Stimulated activated CD8-positive, alpha-beta memory T cell treated with anti-CD3 and anti-CD28 coated beads, Interleukin-7, amount 100 ng/mL, for 48 hours (primary cell): ENCODE measurements around the gene RNF187.
"Not testable (repeated sequence)": the region's sequence is repeated elsewhere in the genome, so short reads cannot be mapped to it uniquely, and the experiment has no call there.

ENCODE experiments used
- DNase-seq, 2 donors: peaks; one replicate each; pipeline ENCODE4 v3.0.0-alpha.2; 2020; ENCODE audit warnings: low read depth in 1 of 2; ENCODE audit errors: extremely low read depth in 1 of 2

The RNF187 gene

DNA sequence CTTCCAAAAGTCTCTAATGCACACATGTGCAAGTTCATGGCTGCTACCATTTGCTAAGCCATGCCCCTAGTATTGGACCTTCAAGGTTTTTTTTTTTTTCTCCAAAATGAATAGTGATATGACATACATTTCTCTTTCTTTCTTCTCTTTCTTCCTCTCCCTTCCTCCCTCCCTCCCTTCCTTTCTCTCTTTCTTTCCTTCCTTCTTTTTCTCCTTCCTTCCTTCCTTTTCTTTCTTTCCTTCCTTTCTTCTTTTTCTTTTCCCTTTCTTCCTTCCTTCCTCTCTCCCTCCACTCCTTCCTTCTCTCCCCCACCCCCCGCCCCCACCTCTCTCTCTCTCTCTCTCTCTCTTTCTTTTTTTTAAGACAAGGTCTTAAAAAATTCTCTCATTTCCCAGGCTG lies 3.4 kb upstream of the RNF187 start:
- DNase-seq: no peak

DNA sequence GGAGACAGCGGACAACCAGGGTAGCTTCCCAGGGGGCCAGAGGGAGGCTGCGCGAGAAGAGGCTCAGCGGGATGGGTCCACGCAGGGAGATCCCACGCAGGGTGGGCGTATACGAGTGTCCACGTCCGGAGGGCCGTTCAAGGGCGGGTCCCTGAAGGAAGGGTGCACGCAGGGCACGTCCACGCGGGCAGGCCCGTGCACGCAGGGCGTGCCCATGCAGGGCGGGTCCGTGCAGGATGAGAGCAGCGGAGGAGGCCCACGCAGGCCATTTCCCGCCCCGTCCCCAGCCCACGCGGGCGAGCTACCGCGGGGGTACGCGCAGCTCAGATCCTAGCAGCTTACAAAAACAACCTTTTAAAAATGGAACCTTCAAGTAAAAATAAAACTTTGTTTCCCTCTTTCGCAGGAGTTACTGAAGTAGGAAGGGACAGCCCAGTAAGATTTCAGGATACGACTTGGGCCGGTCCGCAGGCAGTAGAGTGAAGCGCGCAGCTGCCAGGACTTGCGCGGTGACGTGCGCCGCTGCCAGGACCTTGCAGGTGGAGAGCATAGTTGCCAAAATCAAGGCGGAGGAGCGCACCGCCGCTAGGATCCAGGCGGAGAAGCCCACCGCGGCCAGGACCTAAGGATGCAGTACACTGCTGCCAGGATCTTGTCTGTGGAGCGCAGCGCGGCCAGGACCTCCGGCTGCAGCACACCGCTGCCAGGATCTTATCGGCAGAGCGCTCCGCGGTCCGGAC lies 416 bp upstream of the RNF187 start:
- DNase-seq: peak; percentile 68 to 72

DNA sequence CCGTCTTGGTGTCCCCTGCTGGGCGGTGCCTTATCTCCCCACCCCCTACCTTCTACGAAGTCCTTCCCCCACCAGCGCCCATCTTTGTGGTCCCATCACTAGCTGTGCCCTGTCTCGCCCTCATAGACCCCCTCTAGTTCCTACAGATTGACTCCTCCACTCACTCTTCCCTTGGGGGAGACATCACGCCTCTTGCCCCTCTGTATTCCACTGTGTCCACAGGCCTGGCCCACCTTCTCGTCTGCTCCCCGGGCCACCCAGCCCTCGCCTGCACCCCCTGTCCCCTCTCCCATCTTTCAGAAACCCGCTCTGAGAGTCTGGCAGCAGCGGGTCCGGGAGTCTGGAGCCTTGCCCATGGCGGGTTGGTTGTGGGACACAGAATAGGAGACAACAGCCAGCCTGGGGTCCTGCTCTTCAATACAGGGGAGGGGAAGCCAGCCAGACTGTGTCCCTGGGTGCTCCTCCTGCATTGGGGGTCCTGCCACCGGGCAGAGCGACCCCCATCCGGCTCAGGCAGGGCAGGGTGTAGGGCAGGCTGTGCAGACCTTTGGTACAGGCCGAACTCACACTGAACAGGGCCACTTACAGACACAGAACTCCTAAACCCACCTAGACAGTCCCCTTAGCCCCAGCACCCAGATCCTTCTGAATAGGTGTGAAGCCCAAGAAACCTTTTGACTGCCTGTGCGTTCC lies 1.1 kb downstream of the RNF187 start:
- DNase-seq: no peak

DNA sequence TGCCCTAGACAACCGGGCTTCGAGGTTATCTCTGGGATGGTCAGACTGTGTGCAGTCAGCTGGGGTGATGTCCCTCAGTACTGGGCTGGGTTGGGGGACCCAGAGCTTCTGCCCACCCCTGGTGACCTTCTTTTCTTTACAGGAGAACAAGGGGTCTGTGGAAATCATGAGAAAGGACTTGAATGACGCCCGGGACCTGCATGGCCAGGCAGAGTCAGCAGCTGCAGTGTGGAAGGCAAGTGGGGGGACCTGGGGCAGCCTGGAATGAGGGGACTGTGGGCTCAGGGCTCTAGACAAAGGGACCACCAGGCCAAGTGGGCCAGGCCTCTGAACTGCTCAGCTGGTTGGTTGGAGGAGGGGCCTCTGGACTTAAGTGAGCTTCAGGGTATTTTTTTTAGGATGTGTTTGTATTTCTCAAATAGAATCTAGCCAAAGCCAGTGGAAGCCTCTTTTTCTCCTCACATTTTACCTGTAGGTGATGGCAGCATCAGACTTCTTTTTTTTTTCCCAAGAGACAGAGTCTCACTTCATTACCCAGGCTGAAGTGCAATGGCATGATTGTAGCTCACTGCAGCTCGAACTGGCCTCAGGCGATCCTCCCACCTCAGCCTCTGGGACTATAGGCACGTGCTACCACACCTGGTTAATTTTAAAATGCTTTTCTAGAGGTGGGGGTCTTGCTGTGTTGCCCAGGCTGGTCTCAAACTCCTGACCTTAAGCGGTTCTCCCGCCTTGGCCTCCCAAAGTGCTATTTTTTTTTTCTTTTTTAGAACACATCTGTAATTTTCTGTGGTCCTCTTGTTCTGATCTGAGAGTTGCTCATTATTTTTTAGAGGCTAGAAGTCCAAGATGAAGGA lies 1.9 kb downstream of the RNF187 start:
- DNase-seq: no peak

DNA sequence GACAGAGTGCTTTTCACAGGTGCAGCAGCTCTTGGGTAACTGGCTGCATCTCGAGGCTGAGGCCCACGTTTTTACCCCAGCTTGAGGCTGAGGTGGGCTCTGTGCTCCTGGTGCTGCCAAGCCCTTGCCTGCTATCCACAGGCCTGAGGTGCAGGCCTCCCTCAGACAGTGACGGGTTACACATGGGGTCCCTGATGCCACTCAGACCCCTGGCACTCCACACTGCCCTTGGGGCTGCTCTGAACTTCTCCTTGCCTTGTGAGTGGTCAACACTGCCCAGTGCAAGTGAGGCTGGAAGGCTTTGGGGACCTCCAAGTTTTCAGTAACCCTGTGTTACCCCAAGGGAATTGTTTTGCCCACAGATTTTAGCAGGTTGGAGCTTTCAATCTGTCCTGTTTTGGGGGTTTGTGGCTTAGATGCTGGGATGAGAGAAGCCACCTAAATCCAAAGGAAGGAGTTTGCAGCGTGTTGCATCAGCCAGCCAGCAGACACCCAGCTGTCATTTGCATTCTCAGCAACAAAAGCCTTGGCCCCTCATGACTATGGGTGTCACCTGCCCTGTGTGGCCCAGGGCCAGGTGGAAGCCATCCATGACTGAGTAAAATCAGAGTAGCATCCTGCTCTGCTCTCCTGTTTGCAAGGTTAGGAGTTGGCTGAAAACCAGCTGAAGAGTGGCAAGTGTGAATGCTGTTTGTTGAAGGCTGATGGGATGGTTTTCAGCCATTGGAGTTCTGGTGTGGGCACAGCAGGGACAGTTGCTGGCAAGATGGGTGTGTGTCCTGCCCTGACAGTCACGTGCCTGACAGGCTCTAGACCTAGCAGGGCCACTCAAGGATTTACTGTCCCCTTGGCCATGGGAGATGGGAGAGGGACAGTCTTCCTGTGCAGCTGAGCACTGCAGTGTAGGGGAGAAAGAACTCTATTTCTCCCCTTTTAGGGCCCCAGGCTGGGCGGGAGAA lies 3.2 kb downstream of the RNF187 start:
- DNase-seq: no peak

DNA sequence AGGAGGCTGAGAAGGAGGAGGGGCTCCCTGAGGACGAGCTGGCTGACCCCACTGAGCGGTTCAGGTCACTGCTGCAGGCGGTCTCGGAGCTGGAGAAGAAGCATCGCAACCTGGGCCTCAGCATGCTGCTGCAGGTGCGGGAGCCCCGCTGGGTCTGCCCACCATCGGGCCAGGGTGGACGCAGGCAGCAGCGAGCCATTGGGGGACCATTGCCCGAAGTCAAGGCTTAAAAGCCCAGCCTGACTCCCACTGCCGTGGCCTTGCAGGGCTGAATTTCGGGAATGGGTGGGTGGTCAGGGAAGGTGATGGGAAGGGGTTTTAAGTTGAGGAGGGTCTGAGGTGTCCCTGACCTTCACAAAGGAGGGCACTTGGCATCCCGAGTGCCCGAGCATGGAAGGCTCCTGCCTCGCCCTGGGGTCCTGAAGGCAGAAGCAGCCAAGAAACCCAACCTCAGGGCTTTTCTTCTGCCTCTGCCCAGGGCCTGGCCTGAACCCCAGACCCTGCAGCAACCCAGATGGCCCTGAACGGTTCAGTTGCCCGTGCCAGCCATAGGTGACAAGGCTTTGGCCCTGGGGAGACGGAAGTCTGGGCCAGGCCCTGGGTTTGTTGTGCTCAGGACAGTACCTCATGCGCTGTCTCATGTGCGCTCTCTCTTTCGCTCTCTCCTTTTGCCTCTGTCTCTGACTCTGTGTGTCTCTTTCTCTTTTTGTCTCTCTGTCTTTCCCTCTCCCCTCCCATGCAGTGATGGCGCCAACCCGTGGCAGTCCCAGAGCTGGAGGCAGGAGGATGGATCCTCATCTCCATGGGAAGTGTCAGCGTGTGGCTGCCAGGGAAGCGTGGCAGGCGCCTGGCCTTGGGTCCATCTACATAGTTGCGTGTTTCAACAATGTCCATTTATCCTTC lies 6.2 kb downstream of the RNF187 start:
- no peak for DNase-seq

DNA sequence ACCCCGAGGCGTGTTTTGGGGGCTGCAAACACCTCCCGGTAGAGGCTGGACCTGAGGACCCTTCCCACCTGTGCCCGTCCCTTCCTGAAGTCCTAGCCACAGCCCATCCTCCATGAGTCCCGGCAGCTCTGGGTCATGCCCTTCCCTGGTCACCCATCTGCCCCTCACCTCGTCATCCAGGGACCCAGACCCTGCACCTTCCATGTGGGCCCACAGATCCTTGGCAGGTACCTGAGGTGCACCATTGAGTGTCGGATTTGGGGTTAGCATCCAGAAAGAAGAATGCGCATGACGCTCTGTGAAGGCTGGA lies 6.8 kb downstream of the RNF187 start:
- no peak for DNase-seq

DNA sequence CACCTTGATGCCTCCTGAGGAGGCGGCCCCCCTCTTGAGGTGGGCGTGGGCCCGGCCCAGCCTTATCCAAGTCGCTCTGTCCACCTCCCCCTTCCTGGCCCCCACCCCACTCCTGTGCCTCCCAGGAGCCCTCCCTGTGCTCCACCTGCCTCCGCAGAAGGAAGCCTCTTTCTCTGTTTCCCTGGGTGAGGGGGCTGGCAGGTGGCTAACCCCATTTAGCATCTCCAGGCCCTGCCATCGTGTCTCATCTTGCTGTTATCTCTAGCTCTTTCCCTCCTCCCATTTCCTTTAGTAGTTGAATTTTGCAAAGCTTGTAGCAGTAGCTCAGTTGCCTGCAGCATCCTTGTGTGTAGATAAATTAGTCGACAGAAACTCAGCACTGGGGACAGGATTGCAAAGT lies 7.2 kb downstream of the RNF187 start:
- no peak for DNase-seq

DNA sequence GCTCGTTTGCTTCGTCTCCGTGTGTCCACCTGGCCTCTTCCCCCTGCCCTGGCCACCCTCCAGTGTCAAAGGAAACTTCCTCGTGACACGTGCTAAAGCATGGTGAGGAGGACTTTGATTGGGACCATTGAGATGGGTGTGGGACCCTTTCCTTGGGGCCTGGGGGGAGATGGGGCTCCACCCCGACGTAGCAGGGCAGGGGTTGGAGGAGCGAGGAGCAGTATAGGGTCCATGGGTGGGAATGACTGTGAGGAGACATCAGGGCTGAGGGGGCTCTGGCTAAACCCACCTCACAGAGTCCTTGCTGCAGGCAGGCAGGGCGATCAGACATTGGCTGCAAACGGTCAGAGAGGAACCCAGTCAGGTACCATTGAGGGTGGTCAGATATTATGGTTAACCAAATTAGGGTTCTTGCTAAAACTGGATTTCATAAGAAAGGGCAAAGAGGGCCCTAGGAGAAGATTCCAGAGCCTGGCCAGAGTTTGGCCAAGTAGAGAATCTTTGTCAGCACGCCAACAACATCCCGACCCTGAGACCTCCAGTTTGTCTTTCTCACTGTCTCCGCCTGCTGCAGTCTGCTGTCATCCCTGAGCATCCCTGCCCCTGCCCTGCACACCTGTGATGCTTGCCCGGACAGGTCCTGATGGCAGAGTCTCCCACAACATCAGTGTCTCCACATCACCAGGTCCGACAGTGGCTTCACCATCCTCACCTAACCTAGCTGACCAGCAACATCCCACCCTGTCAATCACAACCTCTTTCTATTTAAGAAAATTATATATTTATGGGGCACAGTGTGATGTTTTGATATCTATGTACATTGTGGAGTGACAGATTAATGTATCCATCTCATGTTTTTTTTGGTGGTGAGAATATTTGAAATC lies 8.0 kb downstream of the RNF187 start:
- no peak for DNase-seq

DNA sequence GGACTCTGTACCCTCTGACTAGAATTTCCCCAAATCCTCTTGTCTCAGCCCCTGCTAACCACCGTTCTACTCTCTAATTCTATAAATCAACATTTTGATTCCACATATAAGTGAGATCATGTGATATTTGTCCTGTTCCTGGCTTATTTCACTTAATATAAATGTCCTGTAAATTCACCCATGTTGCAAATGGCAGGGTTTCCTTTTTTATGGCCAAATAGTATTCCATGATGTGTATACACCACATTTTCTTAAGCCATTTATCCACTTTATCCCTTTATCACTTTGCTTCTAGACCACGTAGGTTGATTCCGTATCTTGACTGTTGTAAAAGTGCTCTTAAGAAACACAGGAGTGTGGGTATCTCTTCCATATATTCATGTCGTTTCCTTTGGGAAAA lies 8.9 kb downstream of the RNF187 start:
- DNase-seq: no peak

DNA sequence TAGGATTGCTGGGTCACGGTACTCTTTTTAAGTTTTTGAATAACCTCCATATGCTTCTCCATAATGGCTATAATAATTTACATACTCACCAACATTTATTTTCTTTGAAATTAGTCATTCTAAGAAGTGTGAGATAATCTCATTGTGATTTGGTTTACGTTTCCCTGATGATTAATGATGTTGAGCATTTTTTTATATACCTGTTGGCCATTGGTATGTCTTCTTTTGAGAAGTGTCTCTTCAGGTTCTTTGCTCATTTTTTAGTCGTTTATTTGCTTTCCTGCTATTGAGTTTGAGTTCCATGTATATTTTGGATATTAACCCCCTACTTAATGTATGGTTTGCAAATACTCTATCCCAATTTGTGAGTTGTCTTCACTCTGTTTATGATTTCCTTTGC lies 9.3 kb downstream of the RNF187 start:
- DNase-seq: no peak

DNA sequence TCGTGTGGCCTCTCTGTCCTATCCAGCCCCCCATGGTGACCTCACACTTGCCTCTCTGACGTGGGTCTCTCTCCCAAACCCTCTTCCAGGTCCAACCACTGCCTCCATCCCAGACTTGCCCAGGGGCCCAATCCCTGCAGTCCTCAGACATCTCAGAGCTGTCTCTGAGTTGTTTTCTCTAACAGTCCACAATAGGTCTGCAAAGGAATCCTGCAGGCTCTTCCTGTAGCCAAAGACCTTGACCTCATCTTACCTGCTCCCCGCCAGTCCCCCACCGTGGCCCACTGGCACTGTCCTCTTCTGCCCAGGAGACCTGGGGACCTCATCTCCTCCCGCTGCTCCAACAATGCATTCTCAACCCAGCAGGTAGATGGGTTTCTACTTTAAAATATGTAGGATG lies 10.0 kb downstream of the RNF187 start:
- DNase-seq: no peak

DNA sequence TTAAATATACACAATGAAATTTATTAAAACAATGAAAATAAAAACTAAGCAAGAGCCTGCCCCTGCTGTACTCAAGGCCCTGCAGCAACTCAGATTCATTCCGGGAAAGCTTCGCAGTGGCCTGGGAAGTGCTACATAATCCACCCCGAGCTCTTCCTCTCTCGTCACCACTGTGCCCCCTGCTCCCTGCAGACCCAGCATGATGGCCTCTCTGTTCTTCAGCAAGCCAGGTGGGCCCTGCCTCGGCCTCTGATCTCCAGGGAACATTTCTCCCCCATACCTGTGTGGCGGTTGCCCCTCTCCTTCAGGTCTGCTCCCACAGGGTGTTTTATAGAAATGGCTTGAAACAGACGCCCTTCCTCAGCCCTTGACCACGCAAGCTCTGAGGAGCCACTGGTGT lies 10.6 kb downstream of the RNF187 start:
- DNase-seq: no peak

DNA sequence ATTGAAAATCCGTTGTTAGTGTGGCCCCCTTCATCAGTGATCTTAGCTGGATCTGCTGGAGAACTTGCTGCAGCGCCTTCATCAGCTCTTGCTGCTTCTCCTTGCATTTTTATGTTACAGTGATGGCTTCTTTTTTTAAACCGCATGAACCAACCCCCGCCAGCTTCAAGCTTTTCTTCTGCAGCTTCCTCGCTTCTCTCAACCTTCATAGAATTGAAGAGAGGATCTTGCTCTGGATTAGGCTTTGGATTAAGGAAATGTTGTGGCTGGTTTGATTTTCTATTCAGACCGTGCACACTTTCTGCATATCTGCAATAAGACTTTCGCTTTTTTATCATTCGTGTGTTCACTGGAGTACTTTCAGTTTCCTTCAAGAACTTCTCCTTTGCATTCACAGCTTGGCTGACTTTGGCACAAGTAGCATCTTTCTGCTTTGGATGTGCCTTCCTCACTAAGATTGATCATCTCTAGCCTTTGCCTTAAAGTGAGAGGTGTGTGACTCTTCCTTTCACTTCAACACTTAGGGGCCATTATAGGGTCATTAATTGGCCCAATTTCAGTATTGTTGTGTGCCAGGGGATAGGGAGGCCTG lies 13.1 kb downstream of the RNF187 start:
- no peak for DNase-seq

DNA sequence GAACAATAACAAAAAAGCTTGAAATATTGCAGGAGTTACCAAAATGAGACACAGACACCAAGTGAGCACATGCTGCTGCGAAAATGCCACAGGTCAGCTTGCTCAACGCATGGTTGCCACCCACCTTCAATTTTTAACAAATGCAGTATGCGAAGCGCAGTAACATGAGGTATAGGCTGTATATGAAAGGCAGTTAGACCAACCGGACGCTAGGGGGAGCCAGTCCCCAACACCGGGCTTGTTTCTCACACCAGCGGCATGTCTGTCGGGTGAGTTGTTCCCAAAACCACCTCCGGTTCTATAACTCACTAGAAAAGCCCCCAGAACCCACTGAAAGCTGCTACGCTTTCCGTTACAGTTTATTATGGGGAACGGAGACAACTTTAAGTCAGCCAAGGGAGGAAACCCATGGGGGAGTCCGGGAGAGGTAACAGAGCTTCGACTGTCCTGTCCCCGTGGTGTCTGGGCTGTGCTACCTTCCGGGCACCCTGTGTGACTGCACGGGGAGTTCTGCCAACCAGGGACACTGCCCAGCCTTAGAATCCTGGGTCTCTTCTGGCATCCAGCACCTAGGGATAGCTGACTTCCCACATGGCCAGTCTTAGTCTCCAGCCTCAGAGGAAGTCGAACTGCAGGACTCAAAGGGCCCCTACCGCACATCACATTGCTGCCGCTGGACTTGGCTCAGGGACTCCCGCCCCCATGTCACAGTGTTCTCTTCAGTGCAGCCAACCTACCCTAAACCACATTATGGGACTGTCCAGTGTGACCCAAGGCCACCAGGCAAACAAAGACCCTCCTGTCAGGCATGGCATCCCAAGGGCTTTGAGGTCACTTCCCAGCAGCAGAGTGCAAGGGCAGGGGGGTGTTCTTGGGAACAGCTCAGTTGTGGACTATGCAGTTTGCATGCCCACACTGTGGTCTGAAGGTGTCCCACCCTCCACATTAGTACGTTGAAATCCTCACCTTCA lies 14.0 kb downstream of the RNF187 start:
- peak; percentile 84 for DNase-seq

DNA sequence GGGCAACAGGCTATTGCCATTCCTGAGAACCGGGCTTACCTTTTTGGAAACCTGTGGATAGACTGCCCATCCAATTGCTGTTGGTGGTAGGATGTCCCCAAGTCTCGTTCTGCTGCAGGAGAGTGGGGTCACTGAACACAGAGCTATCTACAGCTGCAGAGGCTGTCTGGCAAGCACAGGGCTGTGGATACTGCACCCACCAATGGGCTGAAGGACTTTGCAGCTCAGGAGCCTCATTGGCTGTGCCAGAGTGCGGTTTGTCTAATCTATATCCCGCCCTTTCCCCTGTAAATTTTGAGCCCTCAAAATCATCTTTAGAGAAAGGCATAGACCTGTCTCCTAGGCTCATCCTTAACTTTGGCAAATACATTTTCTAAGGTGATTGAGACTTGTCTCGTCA lies 15.3 kb downstream of the RNF187 start:
- DNase-seq: no peak

DNA sequence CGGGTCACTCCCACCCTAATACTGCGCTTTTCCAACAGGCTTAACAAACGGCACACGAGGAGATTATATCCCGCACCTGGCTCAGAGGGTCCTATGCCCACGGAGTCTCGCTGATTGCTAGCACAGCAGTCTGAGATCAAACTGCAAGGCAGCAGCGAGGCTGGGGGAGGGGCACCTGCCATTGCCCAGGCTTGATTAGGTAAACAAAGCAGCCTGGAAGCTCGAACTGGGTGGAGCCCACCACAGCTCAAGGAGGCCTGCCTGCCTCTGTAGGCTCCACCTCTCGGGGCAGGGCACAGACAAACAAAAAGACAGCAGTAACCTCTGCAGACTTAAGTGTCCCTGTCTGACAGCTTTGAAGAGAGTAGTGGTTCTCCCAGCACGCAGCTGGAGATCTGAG lies 18.8 kb downstream of the RNF187 start:
- DNase-seq: not testable (repeated sequence)
